Measurements from ENCODE around the gene XRN2. TPM values are rescaled to one million over a fixed set of nuclear protein-coding genes. Genes with fewer than 3 reads are reported as not detected.

The XRN2 gene
- total RNA-seq (2014; rRNA removed; shearing (Covaris generic)): 95.4 and 111 TPM in 2 replicates

GRCh38 chr20:21303061-21303871, at the start of gene XRN2:
Gene XRN2, plus strand, starts transcription at chr20:21303331. Its CDS starts 68 bp downstream, at chr20:21303399.
- DNase-seq (ENCODE audit: low spot score): peak; percentile 93

- no peak for DNase-seq (ENCODE audit: low spot score)
Measured at GRCh38 chr20:21257192-21257591, 45.9 kb upstream of the XRN2 start.

GRCh38 chr20:21258411-21258810, 44.7 kb upstream of the XRN2 start:
- DNase-seq (ENCODE audit: low spot score): no peak

- DNase-seq (ENCODE audit: low spot score): no peak
Measured at GRCh38 chr20:21259346-21259745, 43.8 kb upstream of the XRN2 start.

GRCh38 chr20:21262812-21263211, 40.3 kb upstream of the XRN2 start:
- DNase-seq (ENCODE audit: low spot score): peak; percentile 30

GRCh38 chr20:21265261-21266190, 37.6 kb upstream of the XRN2 start:
- DNase-seq (ENCODE audit: low spot score): no peak

- no peak for DNase-seq (ENCODE audit: low spot score)
Measured at GRCh38 chr20:21266191-21266536, 37.0 kb upstream of the XRN2 start.

- DNase-seq (ENCODE audit: low spot score): no peak
Measured at GRCh38 chr20:21269772-21270171, 33.4 kb upstream of the XRN2 start.

- no peak for DNase-seq (ENCODE audit: low spot score)
Measured at GRCh38 chr20:21270806-21271205, 32.3 kb upstream of the XRN2 start.

- no peak for DNase-seq (ENCODE audit: low spot score)
Measured at GRCh38 chr20:21272279-21272678, 30.9 kb upstream of the XRN2 start.

GRCh38 chr20:21272679-21273078, 30.5 kb upstream of the XRN2 start:
- DNase-seq (ENCODE audit: low spot score): no peak

- no peak for DNase-seq (ENCODE audit: low spot score)
Measured at GRCh38 chr20:21273755-21274386, 29.3 kb upstream of the XRN2 start.

- DNase-seq (ENCODE audit: low spot score): no peak
Measured at GRCh38 chr20:21278829-21279228, 24.3 kb upstream of the XRN2 start.

GRCh38 chr20:21279706-21280521, 23.2 kb upstream of the XRN2 start:
- no peak for DNase-seq (ENCODE audit: low spot score)

- DNase-seq (ENCODE audit: low spot score): no peak
Measured at GRCh38 chr20:21280522-21281016, 22.6 kb upstream of the XRN2 start.

GRCh38 chr20:21286775-21287174, 16.4 kb upstream of the XRN2 start:
- no peak for DNase-seq (ENCODE audit: low spot score)

- no peak for DNase-seq (ENCODE audit: low spot score)
Measured at GRCh38 chr20:21288587-21289370, 14.4 kb upstream of the XRN2 start.

GRCh38 chr20:21289651-21290050, 13.5 kb upstream of the XRN2 start:
- no peak for DNase-seq (ENCODE audit: low spot score)

GRCh38 chr20:21291026-21291425, 12.1 kb upstream of the XRN2 start:
- no peak for DNase-seq (ENCODE audit: low spot score)

GRCh38 chr20:21294755-21295154, 8.4 kb upstream of the XRN2 start:
- no peak for DNase-seq (ENCODE audit: low spot score)

Data from H4 (cell line).